Fibroblast of skin of back (primary cell): ENCODE measurements around the gene OPTC.

ENCODE experiments used
- DNase-seq: peaks from one replicate; pipeline ENCODE4 v3.0.0-alpha.2; 2013

Gene OPTC

DNA sequence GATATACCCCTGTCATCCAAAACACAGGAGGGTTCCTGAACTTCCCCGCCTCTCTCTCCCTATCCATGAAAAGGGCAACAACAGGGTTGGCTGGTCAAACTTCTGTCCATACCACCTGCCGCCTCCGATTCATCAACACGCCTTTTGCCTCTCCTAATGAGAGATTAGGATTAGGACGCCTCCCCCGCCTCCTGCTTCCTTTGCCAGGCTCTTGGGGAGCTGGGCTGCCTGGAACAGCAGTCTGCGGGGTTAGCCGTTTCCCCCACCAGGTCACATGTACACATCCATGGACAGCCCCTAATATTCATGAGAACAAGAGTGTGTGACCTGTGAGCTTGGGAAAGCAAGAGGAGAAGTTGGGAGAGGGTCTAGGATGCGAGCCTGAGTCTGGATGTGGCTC lies 2.3 kb upstream of the OPTC start:
- DNase-seq: no peak

- no peak for DNase-seq
Observed at GRCh38 chr1:203492082-203492747, 1.7 kb upstream of the OPTC start.

- DNase-seq: no peak
Observed at GRCh38 chr1:203492748-203493130, 1.2 kb upstream of the OPTC start.

- DNase-seq: no peak
Observed at GRCh38 chr1:203495845-203496244, 1.9 kb downstream of the OPTC start.

DNA sequence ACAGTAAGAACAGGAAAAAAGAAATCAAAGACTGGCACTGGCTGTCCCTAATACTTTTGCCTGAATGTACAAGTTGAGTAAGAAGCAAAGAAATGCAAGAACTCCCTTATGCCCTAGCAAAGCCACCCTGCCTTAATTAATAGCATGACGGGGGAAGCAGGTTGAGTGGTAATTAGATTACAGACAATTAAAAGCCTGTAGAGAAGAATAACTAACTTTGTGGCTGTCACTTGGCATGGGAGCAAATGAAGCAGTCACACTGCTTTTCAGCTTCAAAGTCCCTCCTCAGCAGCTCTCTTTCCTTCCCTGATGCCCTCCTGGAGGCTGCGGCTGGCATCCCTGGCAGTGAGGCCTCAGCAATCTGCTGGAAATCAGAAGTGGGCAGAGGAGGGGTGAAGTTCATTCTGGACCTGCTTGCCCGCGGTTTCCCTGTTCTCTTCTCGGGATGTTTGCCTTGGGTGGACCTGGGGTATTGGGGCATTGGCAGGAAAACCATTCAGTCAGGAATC lies 3.4 kb downstream of the OPTC start:
- DNase-seq: no peak

DNA sequence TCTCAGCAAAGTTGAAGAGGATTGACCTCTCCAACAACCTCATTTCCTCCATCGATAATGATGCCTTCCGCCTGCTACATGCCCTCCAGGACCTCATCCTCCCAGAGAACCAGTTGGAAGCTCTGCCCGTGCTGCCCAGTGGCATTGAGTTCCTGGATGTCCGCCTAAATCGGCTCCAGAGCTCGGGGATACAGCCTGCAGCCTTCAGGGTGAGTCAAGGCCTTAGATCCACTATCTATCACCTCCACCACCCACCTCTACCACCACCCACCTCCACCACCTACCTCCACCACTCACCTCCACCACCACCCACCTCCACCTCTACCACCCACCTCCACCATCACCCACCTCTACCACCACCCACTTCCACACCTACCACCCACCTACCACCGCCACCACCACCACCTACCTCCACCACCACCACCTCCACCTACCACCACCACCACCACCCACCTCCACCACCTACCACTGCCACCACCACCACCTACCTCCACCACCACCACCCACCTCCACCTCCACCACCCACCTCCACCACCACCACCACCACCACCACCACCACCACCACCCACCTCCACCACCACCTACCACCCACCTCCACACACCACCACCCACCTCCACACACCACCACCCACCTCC lies 5.8 kb downstream of the OPTC start:
- DNase-seq: no peak

GRCh38 chr1:203500279-203500678 lies 6.3 kb downstream of the OPTC start:
- no peak for DNase-seq

- DNase-seq: no peak
Observed at GRCh38 chr1:203503836-203504235, 9.9 kb downstream of the OPTC start.

GRCh38 chr1:203504400-203505250 lies 10.7 kb downstream of the OPTC start:
- peak; percentile 82 for DNase-seq

DNA sequence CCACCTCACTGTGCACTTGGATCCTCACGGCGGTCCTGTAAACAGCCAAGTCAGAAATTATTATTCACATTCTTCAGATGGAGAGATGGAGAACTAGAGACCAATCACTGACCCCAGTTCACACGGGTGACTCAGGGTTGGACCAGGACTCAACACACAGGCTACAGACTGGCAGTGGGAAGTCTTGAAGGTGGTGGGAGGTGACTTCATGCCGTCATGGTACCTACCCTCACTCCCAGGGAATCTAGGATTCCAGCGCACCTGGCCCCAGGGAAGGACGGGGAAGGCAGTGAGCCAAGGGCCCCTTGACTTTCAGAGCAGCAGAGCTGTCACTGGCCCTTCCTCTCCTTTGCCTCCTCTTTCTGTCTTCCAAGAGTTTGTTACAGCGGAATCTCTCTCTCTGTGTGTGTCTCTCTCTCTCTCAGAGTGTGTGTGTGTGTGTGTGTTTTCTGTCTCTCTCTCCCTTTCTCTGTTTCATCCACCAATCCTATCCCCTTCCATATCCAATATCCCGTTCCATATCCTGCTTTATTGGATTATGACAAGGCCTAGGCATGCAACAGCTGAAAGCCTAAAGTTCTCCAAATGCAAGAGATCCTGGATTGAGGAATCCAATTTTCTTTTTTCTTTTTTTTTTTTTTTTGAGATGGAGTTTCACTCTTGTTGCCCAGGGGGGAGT lies 11.7 kb downstream of the OPTC start:
- no peak for DNase-seq

GRCh38 chr1:203506858-203507626 lies 13.1 kb downstream of the OPTC start:
- no peak for DNase-seq

DNA sequence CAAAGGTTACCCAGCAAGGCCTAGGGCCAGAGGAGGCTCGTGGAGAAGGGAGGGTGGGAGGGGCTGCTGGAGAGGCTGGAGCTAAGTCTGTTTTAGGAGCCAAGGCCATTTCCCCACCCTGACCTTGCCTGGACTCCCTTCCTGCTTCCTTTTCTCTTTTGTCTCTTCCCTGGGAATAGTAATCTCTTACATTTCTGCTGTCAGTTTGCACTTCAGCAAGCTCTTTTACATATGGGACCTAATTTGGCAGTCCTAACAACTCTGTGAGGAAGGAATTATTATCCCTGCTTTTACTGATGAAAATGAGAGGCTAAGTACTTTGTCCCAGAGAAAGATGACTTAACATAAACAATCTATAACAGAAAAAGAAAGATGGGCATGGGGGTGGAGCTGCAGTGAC lies 13.8 kb downstream of the OPTC start:
- no peak for DNase-seq

- DNase-seq: peak; percentile 23
Observed at GRCh38 chr1:203508463-203509073, 14.6 kb downstream of the OPTC start.

- DNase-seq: no peak
Observed at GRCh38 chr1:203509135-203509534, 15.2 kb downstream of the OPTC start.

- DNase-seq: no peak
Observed at GRCh38 chr1:203511513-203511912, 17.6 kb downstream of the OPTC start.

DNA sequence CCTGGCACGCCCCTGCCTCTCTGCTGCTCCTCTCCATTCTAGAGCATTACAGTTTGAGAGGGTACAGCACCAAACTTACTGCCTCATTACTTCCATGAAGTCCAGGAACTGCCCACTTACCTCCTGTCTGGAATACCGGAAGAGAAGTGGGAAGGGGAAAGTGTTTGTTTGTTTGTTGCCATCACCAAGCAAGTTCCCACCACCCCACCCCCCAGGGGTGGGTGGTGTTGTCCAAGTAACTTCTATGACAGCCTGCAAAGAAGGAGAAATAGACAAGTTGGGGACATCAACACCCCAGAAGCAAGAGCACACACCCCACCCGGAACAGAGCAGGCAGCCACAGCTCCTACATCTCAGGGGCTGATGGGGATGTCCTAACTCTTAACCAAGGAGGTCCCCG lies 18.0 kb downstream of the OPTC start:
- DNase-seq: no peak

DNA sequence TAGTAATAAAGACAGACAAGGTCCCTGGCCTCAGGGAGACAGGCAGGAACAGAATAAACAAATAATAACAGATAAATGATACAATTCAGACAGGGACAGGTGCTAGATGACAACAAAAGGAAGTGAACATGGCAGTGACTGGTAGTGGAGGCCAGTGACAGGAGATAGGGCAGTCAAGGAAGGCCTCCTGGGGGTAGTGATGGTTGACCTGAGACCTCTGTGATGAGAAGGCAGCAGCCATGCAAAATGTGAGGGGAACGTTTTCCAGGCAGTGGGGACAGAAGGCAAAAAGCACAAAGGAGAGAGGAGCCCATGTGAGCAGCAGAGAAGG lies 18.5 kb downstream of the OPTC start:
- DNase-seq: no peak

GRCh38 chr1:203512848-203513584 lies 19.1 kb downstream of the OPTC start:
- DNase-seq: peak; percentile 98

- no peak for DNase-seq
Observed at GRCh38 chr1:203513585-203514031, 19.7 kb downstream of the OPTC start.

DNA sequence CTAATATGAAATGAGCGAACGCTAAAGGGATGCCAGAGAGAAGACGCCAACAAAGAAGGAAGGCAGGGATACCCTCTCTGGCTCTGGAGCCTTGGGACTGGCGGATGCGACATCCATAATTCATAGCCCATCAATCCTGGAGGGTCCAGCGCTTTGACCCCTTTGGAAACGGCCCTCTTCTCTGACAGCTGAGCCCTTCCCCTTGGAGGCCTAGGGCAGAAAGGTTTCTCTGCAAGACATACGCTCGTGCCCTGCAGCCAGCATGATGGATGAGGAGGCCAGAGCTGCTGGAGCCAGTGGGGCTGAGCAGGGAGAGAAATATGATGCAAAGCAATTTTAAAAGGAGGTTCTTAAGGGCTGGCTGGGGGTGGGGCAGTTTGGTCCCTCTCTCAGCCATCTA lies 22.2 kb downstream of the OPTC start:
- DNase-seq: no peak

GRCh38 chr1:203516906-203517305 lies 23.0 kb downstream of the OPTC start:
- DNase-seq: no peak
